Measurements from ENCODE around the gene AZIN2. TPM values are rescaled to one million over a fixed set of nuclear protein-coding genes. Genes with fewer than 3 reads are reported as not detected.
"Not testable (repeated sequence)": the region's sequence is repeated elsewhere in the genome, so short reads cannot be mapped to it uniquely, and the experiment has no call there.

The AZIN2 gene
- polyA plus RNA-seq, 1 experiment = 6.4 TPM

GRCh38 chr1:33120436-33121231 lies 39.7 kb downstream of the AZIN2 start:
- TF ChIP-seq, protein P1, sequence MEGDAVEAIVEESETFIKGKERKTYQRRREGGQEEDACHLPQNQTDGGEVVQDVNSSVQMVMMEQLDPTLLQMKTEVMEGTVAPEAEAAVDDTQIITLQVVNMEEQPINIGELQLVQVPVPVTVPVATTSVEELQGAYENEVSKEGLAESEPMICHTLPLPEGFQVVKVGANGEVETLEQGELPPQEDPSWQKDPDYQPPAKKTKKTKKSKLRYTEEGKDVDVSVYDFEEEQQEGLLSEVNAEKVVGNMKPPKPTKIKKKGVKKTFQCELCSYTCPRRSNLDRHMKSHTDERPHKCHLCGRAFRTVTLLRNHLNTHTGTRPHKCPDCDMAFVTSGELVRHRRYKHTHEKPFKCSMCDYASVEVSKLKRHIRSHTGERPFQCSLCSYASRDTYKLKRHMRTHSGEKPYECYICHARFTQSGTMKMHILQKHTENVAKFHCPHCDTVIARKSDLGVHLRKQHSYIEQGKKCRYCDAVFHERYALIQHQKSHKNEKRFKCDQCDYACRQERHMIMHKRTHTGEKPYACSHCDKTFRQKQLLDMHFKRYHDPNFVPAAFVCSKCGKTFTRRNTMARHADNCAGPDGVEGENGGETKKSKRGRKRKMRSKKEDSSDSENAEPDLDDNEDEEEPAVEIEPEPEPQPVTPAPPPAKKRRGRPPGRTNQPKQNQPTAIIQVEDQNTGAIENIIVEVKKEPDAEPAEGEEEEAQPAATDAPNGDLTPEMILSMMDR (IDR thresholded peaks at IDR 0.05; ENCODE audit: insufficient read depth, low read depth, low read length) = no peak
- ChIA-PET CTCF (interaction anchor here (0.7 to 1.5 kb wide), 4 partner anchors 12 to 254 kb away, joined by 3 read pairs; no protein-coding TSS in a partner anchor), POLR2A (no interaction called here)
- Histone ChIP-seq H3K27me3 (ENCODE audit: control insufficient read depth, insufficient read depth, low read length) (no peaks in the 10 kb centered on the region), H3K36me3 (ENCODE audit: control insufficient read depth, insufficient read depth, low read length) (no peaks in the 10 kb centered on the region), H3K4me3 (ENCODE audit: low read depth, low read length) (no peak overlapping the region)
- DNase-seq (ENCODE audit: low read depth) = no peak

- no peak for DNase-seq (ENCODE audit: low read depth)
- H3K36me3 ChIP-seq (ENCODE audit: control insufficient read depth, insufficient read depth, low read length) = no peaks in the 10 kb centered on the region
- TF ChIP-seq, protein P1 (IDR thresholded peaks at IDR 0.05; ENCODE audit: insufficient read depth, low read depth, low read length) = no peak
- POLR2A ChIA-PET = no interaction called here
- H3K27me3 ChIP-seq (ENCODE audit: control insufficient read depth, insufficient read depth, low read length) = no peaks in the 10 kb centered on the region
- H3K4me3 ChIP-seq (ENCODE audit: low read depth, low read length) = no peak overlapping the region
- CTCF ChIA-PET = interaction anchor here (0.6 to 1.2 kb wide), 2 partner anchors 19 to 277 kb away, joined by 3 read pairs; no protein-coding TSS in a partner anchor
Observed at GRCh38 chr1:33121728-33122127, 40.8 kb downstream of the AZIN2 start.

DNA sequence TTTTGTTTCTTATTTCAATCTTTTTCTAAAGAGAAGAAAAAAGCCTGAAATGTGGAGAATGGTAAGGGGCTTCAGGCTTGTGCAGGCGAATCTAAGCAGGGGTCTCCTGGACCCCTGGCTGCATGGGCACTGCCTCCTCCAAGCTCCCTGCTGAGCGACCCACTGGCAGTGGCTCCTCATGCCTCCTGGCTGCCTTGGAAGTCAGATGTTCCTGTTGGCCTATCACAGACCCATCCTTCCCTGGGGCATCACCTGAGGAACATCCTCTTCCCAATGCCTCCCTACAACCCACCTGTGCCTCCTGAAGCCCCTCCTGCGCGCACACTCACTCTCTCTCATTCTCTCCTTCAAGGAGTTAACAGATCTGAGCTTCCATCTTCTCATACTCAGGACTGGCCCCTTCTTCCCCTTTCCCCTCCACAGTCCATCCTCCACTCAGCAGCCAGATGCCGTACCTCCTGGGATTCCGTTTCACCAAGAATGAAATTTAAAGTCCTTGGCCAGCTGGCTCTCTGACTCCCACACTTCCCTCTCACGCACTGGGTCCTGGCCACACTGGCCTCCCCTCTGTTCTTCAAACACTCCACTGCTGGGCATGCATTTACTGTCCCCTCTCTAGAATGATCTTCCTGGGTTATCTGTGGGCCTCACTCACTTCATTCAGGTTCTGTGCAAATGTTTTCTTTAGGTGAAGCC lies 41.7 kb downstream of the AZIN2 start:
- Histone ChIP-seq H3K36me3 (ENCODE audit: control insufficient read depth, insufficient read depth, low read length) (no peaks in the 10 kb centered on the region), H3K4me3 (ENCODE audit: low read depth, low read length) (no peak overlapping the region), H3K27me3 (ENCODE audit: control insufficient read depth, insufficient read depth, low read length) (no peaks in the 10 kb centered on the region)
- no peak for DNase-seq (ENCODE audit: low read depth)
- CTCF ChIA-PET = interaction anchor here (0.5 to 1.2 kb wide), 3 partner anchors 19 to 36 kb away, joined by 3 read pairs; no protein-coding TSS in a partner anchor
- TF ChIP-seq, protein P1 (IDR thresholded peaks at IDR 0.05; ENCODE audit: insufficient read depth, low read depth, low read length) = no peak
- POLR2A ChIA-PET = interaction anchor here (0.6 kb wide), 1 partner anchor 118 kb away, joined by 6 read pairs; no protein-coding TSS in a partner anchor

GRCh38 chr1:33123266-33123665 lies 42.3 kb downstream of the AZIN2 start:
- TF ChIP-seq, protein P1 (IDR thresholded peaks at IDR 0.05; ENCODE audit: insufficient read depth, low read depth, low read length) = no peak
- H3K36me3 ChIP-seq (ENCODE audit: control insufficient read depth, insufficient read depth, low read length) = no peaks in the 10 kb centered on the region
- ChIA-PET CTCF (interaction anchor here (0.6 to 1.2 kb wide), 2 partner anchors 19 to 21 kb away, joined by 3 read pairs; no protein-coding TSS in a partner anchor), POLR2A (interaction anchor here (0.6 kb wide), 1 partner anchor 118 kb away, joined by 6 read pairs; no protein-coding TSS in a partner anchor)
- DNase-seq (ENCODE audit: low read depth) = no peak
- no peak overlapping the region for H3K4me3 ChIP-seq (ENCODE audit: low read depth, low read length)
- H3K27me3 ChIP-seq (ENCODE audit: control insufficient read depth, insufficient read depth, low read length) = no peaks in the 10 kb centered on the region

- H3K27me3 ChIP-seq (ENCODE audit: control insufficient read depth, insufficient read depth, low read length); DNase-seq (ENCODE audit: low read depth); H3K4me3 ChIP-seq (ENCODE audit: low read depth, low read length); POLR2A ChIA-PET; H3K36me3 ChIP-seq (ENCODE audit: control insufficient read depth, insufficient read depth, low read length): not testable (repeated sequence)
- CTCF ChIA-PET = interaction anchor here (3.6 kb wide), 1 partner anchor 11 kb away, joined by 12 read pairs; no protein-coding TSS in a partner anchor
Observed at GRCh38 chr1:33124647-33125046, 43.7 kb downstream of the AZIN2 start.

All from BJ (cell line).